ENCODE data around the gene B4GALT3. TPM values are rescaled to one million over a fixed set of nuclear protein-coding genes. Genes with fewer than 3 reads are reported as not detected.

B4GALT3 gene
- total and polyA plus RNA-seq, 9 of the 15 experiments (the other 6 are each of a cell fraction or from before 2014, with no cell fraction given): 31.2 to 103 (median 46.1) TPM

GRCh38 chr1:161182214-161182613 is 4.9 kb upstream of the B4GALT3 start:
- Histone ChIP-seq H4K20me1 (replicated peaks; ENCODE audit: control insufficient read depth, insufficient read depth, low read length) (no peaks in the 10 kb centered on the region), H2AFZ (ENCODE audit: low read depth, low read length) (peak overlapping the region; percentile 60; the same call in 1 of the 2 replicates), H3K4me2 (ENCODE audit: insufficient read depth, low read length) (0 out of 2 replicates have a peak overlapping the region, but pooled peaks have one; percentile 0), H3K27me3 (ENCODE audit: control insufficient read depth in 2 of 2, insufficient read depth in 2 of 2, low read length in 2 of 2) (no peaks in the 10 kb centered on the region), H3K9ac (ENCODE audit: insufficient read depth in 1 of 2, low read depth in 2 of 2, low read length in 2 of 2) (peak overlapping the region in 1 of 2 experiments; percentile 53; a peak in 1 of 4 replicates), H3K4me1 (replicated peaks in 1 of 2; ENCODE audit: control insufficient read depth in 2 of 2, insufficient read depth in 2 of 2, low read length in 2 of 2) (peaks cover 35 to 41% of the 10 kb centered on the region in 2 experiments), H3K27ac (ENCODE audit: extremely low read depth, low read depth, low read length) (peak overlapping the region; percentile 34; the same call in 2 of the 3 replicates), H3K4me3 (no peak overlapping the region), H3K9me3 (replicated peaks; ENCODE audit: control insufficient read depth, insufficient read depth, low read depth, low read length) (no peaks in the 10 kb centered on the region), H3K36me3 (ENCODE audit: control insufficient read depth, insufficient read depth, low read length) (no peaks in the 10 kb centered on the region), H3K9me1 (ENCODE audit: control insufficient read depth, insufficient read depth, low read length) (no peaks in the 10 kb centered on the region), H3K79me2 (ENCODE audit: control insufficient read depth, insufficient read depth, low read length) (peaks cover under 1% of the 10 kb centered on the region; the same call in 2 of the 3 replicates)
- WGBS (ENCODE audit: insufficient coverage, low coverage, missing lambda C conversion rate): 40% methylated on average over 1 of the region's 1 CpG
- peak; percentile 6; the same call in 1 of the 3 replicates for ATAC-seq
- FAIRE-seq: no peak
- CTCF ChIA-PET (ENCODE audit: low intra/inter-chr PET ratio): interaction anchor here (0.6 to 1.1 kb wide), 2 partner anchors 185 to 192 kb away, joined by 4 to 5 read pairs; partner anchors contain the start of gene CFAP126
- POLR2A ChIA-PET: interaction anchor here (1.0 to 2.4 kb wide), 6 partner anchors 9 to 43 kb away, joined by 3 to 12 read pairs (median 6); partner anchors contain the start of genes NDUFS2 and TOMM40L
- peak in 2 of 4 experiments; percentile 42 to 54 for DNase-seq (ENCODE audit: extremely low read depth in 1 of 4, low spot score in 3 of 4)
- intact Hi-C loops (cut with micrococcal nuclease): no loop called here
- BruUV-seq (replicated peaks): no TSS peak
- in situ Hi-C loops (cut with MboI): no loop called here
- TF ChIP-seq OTX1 (CRISPR knock-in tag; IDR thresholded peaks at IDR 0.05) (no peak), TOE1 (IDR thresholded peaks at IDR 0.05; ENCODE audit: borderline replicate concordance) (no peak), TOE1 (CRISPR knock-in tag; IDR thresholded peaks at IDR 0.05; ENCODE audit: borderline replicate concordance, low read depth) (no peak), E2F6 (IDR thresholded peaks at IDR 0.05; ENCODE audit: borderline replicate concordance in 1 of 2, extremely low read depth in 1 of 2, insufficient read depth in 1 of 2, insufficient read length in 1 of 2, low read depth in 1 of 2, low read length in 1 of 2, poor library complexity in 1 of 2, severe bottlenecking in 1 of 2) (no peak), FOSL1 (tag; conservative IDR thresholded peaks at IDR 0.05) (peak; percentile 80), SMARCA4 (IDR thresholded peaks at IDR 0.05) (0 out of 2 replicates have a peak, but pooled peaks have one; percentile 17), AFF4 (CRISPR knock-in tag; IDR thresholded peaks at IDR 0.05) (no peak), BRCA1 (IDR thresholded peaks at IDR 0.05) (no peak), BRCA1 (CRISPR knock-in tag; IDR thresholded peaks at IDR 0.05) (no peak), JUND (IDR thresholded peaks at IDR 0.05; ENCODE audit: borderline replicate concordance, low read depth, low read length) (peak; percentile 70), JUND (tag; IDR thresholded peaks at IDR 0.05; ENCODE audit: borderline replicate concordance, low read depth, low read length) (peak; percentile 26; the same call in 1 of the 3 replicates), STAT5B (CRISPR knock-in tag; IDR thresholded peaks at IDR 0.05) (no peak), SMARCB1 (IDR thresholded peaks at IDR 0.05; ENCODE audit: insufficient read length, low read depth) (no peak), ZNF717 (CRISPR knock-in tag; IDR thresholded peaks at IDR 0.05) (no peak), SAFB (IDR thresholded peaks at IDR 0.05; ENCODE audit: borderline replicate concordance, low read depth, low read length) (no peak), JUN (IDR thresholded peaks at IDR 0.05; ENCODE audit: borderline replicate concordance, low read depth, low read length) (peak; percentile 35; the same call in 1 of the 2 replicates), JUN (CRISPR knock-in tag; IDR thresholded peaks at IDR 0.05; ENCODE audit: borderline replicate concordance) (no peak), FOXJ2 (tag; IDR thresholded peaks at IDR 0.05) (no peak)

Data from K562 (cell line).